SJCRH30 (cell line): ENCODE data around the gene NMT1. TPM values are rescaled to one million over a fixed set of nuclear protein-coding genes. Genes with fewer than 3 reads are reported as not detected.

Source experiments
- DNase-seq, 2 experiments: peaks; one replicate each; pipeline ENCODE4 v3.0.0-alpha.2; 2015 to 2020
- H3K27ac ChIP-seq: fragments of 250-450 bp; sonication (Bioruptor Pico); 2 replicates; pipeline ENCODE4 v1.5.1; 2020; ENCODE audit warnings: mild to moderate bottlenecking, moderate library complexity
- H3K27me3 ChIP-seq: fragments of 250-450 bp; sonication (Bioruptor Pico); 2 replicates; pipeline ENCODE4 v1.5.1; 2020; ENCODE audit warnings: mild to moderate bottlenecking, moderate library complexity
- H3K36me3 ChIP-seq: fragments of 250-450 bp; sonication (Bioruptor Pico); 2 replicates; pipeline ENCODE4 v1.5.1; 2020; ENCODE audit warnings: mild to moderate bottlenecking, moderate library complexity
- H3K4me1 ChIP-seq: fragments of 250-450 bp; sonication (Bioruptor Pico); 2 replicates; pipeline ENCODE4 v1.5.1; 2020; ENCODE audit warnings: mild to moderate bottlenecking, moderate library complexity
- H3K4me3 ChIP-seq: fragments of 250-450 bp; sonication (Bioruptor Pico); 2 replicates; pipeline ENCODE4 v1.5.1; 2020; ENCODE audit warnings: mild to moderate bottlenecking, moderate library complexity
- H3K9me3 ChIP-seq: fragments of 250-450 bp; sonication (Bioruptor Pico); replicated peaks from 2 replicates; pipeline ENCODE4 v1.5.1; 2020; ENCODE audit warnings: mild to moderate bottlenecking, moderate library complexity
- total RNA-seq: library from RNA; depleted of rRNA; stranded (reverse); fragments of >200 nt; shearing (Covaris generic); gene quantifications from 2 replicates; pipeline ENCODE4 v1.2.3, GENCODE V29; 2014

NMT1 gene
- total RNA-seq, 1 experiment from 2014 or later, result 72.0 TPM

GRCh38 chr17:45132320-45132571 is 71.1 kb downstream of the NMT1 start, which contains the start of gene PLCD3:
PLCD3 (minus strand) TSS chr17:45132515; CDS start chr17:45132410, 105 bp downstream.
- no peak for DNase-seq
- H3K27me3 ChIP-seq, result no peaks in the 10 kb centered on the region
- no peaks in the 10 kb centered on the region for H3K36me3 ChIP-seq
- H3K27ac ChIP-seq, result peak within 1 kb of the TSS; percentile 19; the same call in 1 of the 2 replicates
- H3K4me1 ChIP-seq, result peaks cover 25% of the 10 kb centered on the region
- no peaks in the 10 kb centered on the region for H3K9me3 ChIP-seq
- H3K4me3 ChIP-seq, result peak within 1 kb of the TSS; percentile 73

GRCh38 chr17:45132572-45133463 is 71.7 kb downstream of the NMT1 start:
- peak overlapping the region; percentile 73 for H3K4me3 ChIP-seq
- DNase-seq, result peak; percentile 81 to 89
- H3K27ac ChIP-seq, result peak overlapping the region; percentile 19; the same call in 1 of the 2 replicates
- no peaks in the 10 kb centered on the region for H3K36me3 ChIP-seq
- H3K27me3 ChIP-seq, result no peaks in the 10 kb centered on the region
- no peaks in the 10 kb centered on the region for H3K9me3 ChIP-seq
- H3K4me1 ChIP-seq, result peaks cover 19% of the 10 kb centered on the region

GRCh38 chr17:45135192-45135977 is 74.3 kb downstream of the NMT1 start, which contains the start of gene ACBD4:
ACBD4 (plus strand) TSS chr17:45135687; CDS start chr17:45136145, 458 bp downstream.
- H3K27ac ChIP-seq, result no peak within 1 kb of the TSS
- peaks cover 20% of the 10 kb centered on the region for H3K4me1 ChIP-seq
- no peaks in the 10 kb centered on the region for H3K9me3 ChIP-seq
- H3K4me3 ChIP-seq, result peak within 1 kb of the TSS; percentile 41
- peak; percentile 96 to 99 for DNase-seq
- H3K36me3 ChIP-seq, result no peaks in the 10 kb centered on the region
- H3K27me3 ChIP-seq, result no peaks in the 10 kb centered on the region

GRCh38 chr17:45135978-45136791 is 75.1 kb downstream of the NMT1 start:
- no peak for DNase-seq
- no peaks in the 10 kb centered on the region for H3K9me3 ChIP-seq
- H3K27ac ChIP-seq, result no peak overlapping the region
- peak overlapping the region; percentile 41 for H3K4me3 ChIP-seq
- no peaks in the 10 kb centered on the region for H3K36me3 ChIP-seq
- peaks cover 20% of the 10 kb centered on the region for H3K4me1 ChIP-seq
- no peaks in the 10 kb centered on the region for H3K27me3 ChIP-seq

- Histone ChIP-seq H3K9me3 (no peaks in the 10 kb centered on the region), H3K36me3 (no peaks in the 10 kb centered on the region), H3K4me1 (peaks cover 20% of the 10 kb centered on the region), H3K27ac (no peak overlapping the region), H3K4me3 (no peak overlapping the region), H3K27me3 (no peaks in the 10 kb centered on the region)
- DNase-seq, result no peak
Observed at GRCh38 chr17:45136846-45137560, 75.9 kb downstream of the NMT1 start.

- H3K4me3 ChIP-seq, result no peak overlapping the region
- H3K9me3 ChIP-seq, result no peaks in the 10 kb centered on the region
- H3K36me3 ChIP-seq, result no peaks in the 10 kb centered on the region
- no peaks in the 10 kb centered on the region for H3K27me3 ChIP-seq
- H3K27ac ChIP-seq, result no peak overlapping the region
- peaks cover 20% of the 10 kb centered on the region for H3K4me1 ChIP-seq
- DNase-seq, result no peak
Observed at GRCh38 chr17:45137561-45138305, 76.6 kb downstream of the NMT1 start.

GRCh38 chr17:45138911-45139532 is 77.9 kb downstream of the NMT1 start:
- Histone ChIP-seq H3K4me3 (no peak overlapping the region), H3K9me3 (no peaks in the 10 kb centered on the region), H3K27me3 (no peaks in the 10 kb centered on the region), H3K27ac (no peak overlapping the region), H3K36me3 (no peaks in the 10 kb centered on the region), H3K4me1 (peaks cover 20% of the 10 kb centered on the region)
- DNase-seq, result peak in 1 of 2 experiments; percentile 42

GRCh38 chr17:45139533-45139920 is 78.4 kb downstream of the NMT1 start:
- Histone ChIP-seq H3K27ac (no peak overlapping the region), H3K36me3 (no peaks in the 10 kb centered on the region), H3K4me1 (peaks cover 20% of the 10 kb centered on the region), H3K4me3 (no peak overlapping the region), H3K27me3 (no peaks in the 10 kb centered on the region), H3K9me3 (no peaks in the 10 kb centered on the region)
- DNase-seq, result peak; percentile 60 to 83

- Histone ChIP-seq H3K9me3 (no peaks in the 10 kb centered on the region), H3K4me3 (no peak overlapping the region), H3K27ac (no peak overlapping the region), H3K27me3 (no peaks in the 10 kb centered on the region), H3K36me3 (no peaks in the 10 kb centered on the region), H3K4me1 (peaks cover 21% of the 10 kb centered on the region)
- no peak for DNase-seq
Observed at GRCh38 chr17:45143094-45143670, 82.1 kb downstream of the NMT1 start.

- Histone ChIP-seq H3K27me3 (no peaks in the 10 kb centered on the region), H3K27ac (no peak overlapping the region), H3K4me3 (no peak overlapping the region), H3K9me3 (no peaks in the 10 kb centered on the region), H3K4me1 (peaks cover 21% of the 10 kb centered on the region), H3K36me3 (no peaks in the 10 kb centered on the region)
- DNase-seq, result peak in 1 of 2 experiments; percentile 33
Observed at GRCh38 chr17:45143767-45144198, 82.7 kb downstream of the NMT1 start.

- no peak for DNase-seq
- Histone ChIP-seq H3K9me3 (no peaks in the 10 kb centered on the region), H3K36me3 (no peaks in the 10 kb centered on the region), H3K27ac (no peak overlapping the region), H3K4me3 (no peak overlapping the region), H3K27me3 (no peaks in the 10 kb centered on the region), H3K4me1 (peaks cover 14% of the 10 kb centered on the region)
Observed at GRCh38 chr17:45144199-45145034, 83.3 kb downstream of the NMT1 start.

- Histone ChIP-seq H3K9me3 (no peaks in the 10 kb centered on the region), H3K27ac (no peak overlapping the region), H3K27me3 (no peaks in the 10 kb centered on the region), H3K4me1 (peaks cover 8% of the 10 kb centered on the region), H3K36me3 (no peaks in the 10 kb centered on the region), H3K4me3 (no peak overlapping the region)
- DNase-seq, result no peak
Observed at GRCh38 chr17:45145035-45145389, 83.9 kb downstream of the NMT1 start.
